ENCODE data around the gene NDUFA5.

The NDUFA5 gene

DNA sequence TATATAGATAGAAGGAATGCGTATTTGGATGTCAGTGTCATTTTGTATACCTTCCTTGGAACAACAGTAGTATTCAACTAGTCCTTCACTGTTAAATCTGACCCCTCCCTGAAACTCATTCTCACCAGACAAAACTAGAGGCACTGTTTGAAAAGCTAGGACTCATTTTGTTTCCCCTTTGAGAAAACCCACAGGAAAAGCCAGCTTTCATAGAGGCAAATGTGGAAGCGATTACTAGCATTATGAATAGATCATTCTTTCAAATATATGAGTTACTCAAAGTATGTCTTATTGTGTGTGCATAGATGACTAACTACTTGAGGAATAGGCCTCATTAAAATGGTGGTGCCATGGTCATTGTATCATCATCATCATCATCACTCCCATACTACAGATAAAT is 42.1 kb upstream of the NDUFA5 start:
- TF ChIP-seq POLR2A (IDR thresholded peaks at IDR 0.05; ENCODE audit: extremely low read depth, insufficient read length) (no peak), MYC (IDR thresholded peaks at IDR 0.05; ENCODE audit: low read depth, low read length) (no peak)
- TF ChIP-seq, protein P1, sequence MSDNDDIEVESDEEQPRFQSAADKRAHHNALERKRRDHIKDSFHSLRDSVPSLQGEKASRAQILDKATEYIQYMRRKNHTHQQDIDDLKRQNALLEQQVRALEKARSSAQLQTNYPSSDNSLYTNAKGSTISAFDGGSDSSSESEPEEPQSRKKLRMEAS (IDR thresholded peaks at IDR 0.05; ENCODE audit: low read depth, low read length): no peak
- TF ChIP-seq, protein P2, sequence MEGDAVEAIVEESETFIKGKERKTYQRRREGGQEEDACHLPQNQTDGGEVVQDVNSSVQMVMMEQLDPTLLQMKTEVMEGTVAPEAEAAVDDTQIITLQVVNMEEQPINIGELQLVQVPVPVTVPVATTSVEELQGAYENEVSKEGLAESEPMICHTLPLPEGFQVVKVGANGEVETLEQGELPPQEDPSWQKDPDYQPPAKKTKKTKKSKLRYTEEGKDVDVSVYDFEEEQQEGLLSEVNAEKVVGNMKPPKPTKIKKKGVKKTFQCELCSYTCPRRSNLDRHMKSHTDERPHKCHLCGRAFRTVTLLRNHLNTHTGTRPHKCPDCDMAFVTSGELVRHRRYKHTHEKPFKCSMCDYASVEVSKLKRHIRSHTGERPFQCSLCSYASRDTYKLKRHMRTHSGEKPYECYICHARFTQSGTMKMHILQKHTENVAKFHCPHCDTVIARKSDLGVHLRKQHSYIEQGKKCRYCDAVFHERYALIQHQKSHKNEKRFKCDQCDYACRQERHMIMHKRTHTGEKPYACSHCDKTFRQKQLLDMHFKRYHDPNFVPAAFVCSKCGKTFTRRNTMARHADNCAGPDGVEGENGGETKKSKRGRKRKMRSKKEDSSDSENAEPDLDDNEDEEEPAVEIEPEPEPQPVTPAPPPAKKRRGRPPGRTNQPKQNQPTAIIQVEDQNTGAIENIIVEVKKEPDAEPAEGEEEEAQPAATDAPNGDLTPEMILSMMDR (IDR thresholded peaks at IDR 0.05; ENCODE audit: low read depth, low read length): no peak
- no peak overlapping the region for H3K4me3 ChIP-seq (ENCODE audit: low read depth, low read length)
- no peak for DNase-seq (ENCODE audit: low read depth)

DNA sequence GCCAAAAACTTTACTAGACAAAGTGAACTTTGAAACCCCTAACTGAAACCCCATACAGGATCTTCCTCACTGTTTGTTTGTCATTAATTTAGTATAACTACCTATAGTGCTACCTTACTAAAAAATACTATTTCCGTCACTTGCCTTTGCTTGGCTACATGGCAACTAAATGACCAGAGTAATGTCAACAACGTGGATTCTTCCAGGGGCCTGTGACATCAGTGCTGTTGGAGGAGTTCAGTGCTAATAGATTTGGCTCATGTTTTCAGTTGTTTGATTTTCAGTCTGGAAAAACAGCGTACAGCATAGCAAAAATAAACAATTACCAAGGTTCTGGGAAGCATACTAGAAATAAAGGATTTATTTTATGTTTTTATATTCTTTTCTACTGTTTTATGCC is 41.0 kb upstream of the NDUFA5 start:
- H3K4me3 ChIP-seq (ENCODE audit: low read depth, low read length): no peak overlapping the region
- no peak for DNase-seq (ENCODE audit: low read depth)
- TF ChIP-seq, protein P1 (IDR thresholded peaks at IDR 0.05; ENCODE audit: low read depth, low read length): no peak
- TF ChIP-seq, protein P2 (IDR thresholded peaks at IDR 0.05; ENCODE audit: low read depth, low read length): no peak
- TF ChIP-seq MYC (IDR thresholded peaks at IDR 0.05; ENCODE audit: low read depth, low read length) (no peak), POLR2A (IDR thresholded peaks at IDR 0.05; ENCODE audit: extremely low read depth, insufficient read length) (no peak)

DNA sequence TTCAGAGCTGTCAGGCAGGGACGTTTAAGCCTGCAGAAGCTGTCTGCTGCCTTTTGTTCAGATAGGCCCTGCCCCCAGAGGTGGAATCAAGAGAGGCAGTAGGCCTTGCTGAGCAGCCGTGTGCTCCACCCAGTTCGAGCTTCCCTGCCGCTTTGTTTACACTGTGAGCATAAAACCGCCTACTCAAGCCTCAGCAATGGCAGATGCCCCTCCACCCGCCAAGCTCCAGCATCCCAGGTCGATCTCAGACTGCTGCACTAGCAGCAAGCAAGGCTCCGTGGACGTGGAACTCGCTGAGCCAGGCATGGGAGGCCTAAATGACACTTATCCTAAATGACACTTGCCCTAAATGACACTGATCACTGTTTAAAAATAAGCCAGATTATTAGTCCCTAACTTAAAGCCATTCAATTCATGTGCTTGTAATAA is 37.2 kb upstream of the NDUFA5 start:
- TF ChIP-seq MYC (IDR thresholded peaks at IDR 0.05; ENCODE audit: low read depth, low read length) (no peak), POLR2A (IDR thresholded peaks at IDR 0.05; ENCODE audit: extremely low read depth, insufficient read length) (no peak)
- TF ChIP-seq, protein P1 (IDR thresholded peaks at IDR 0.05; ENCODE audit: low read depth, low read length): no peak
- TF ChIP-seq, protein P2 (IDR thresholded peaks at IDR 0.05; ENCODE audit: low read depth, low read length): no peak
- DNase-seq (ENCODE audit: low read depth): no peak
- H3K4me3 ChIP-seq (ENCODE audit: low read depth, low read length): no peak overlapping the region

DNA sequence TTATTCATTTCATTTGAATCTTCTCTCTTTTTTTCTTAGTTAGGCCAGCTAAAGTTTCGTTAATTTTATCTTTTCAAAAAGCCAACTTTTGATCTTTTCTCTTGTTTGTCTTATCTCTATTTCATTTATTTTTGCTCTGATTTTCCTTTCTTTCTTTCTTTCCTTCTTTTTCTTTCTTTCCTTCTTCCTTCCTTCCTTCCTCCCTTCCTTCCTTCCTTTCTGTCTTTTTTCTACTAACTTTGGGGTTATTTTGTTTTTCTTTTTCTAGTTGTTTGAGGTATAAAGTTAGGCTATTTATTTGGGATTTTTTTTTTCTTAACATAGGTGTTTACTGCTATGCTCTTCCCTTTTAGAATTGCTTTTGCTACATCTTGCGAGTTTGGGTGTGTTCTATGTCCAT is 30.8 kb upstream of the NDUFA5 start:
- TF ChIP-seq, protein P2 (IDR thresholded peaks at IDR 0.05; ENCODE audit: low read depth, low read length): no peak
- no peak for TF ChIP-seq MYC (IDR thresholded peaks at IDR 0.05; ENCODE audit: low read depth, low read length)
- TF ChIP-seq POLR2A (IDR thresholded peaks at IDR 0.05; ENCODE audit: extremely low read depth, insufficient read length): no peak
- TF ChIP-seq, protein P1 (IDR thresholded peaks at IDR 0.05; ENCODE audit: low read depth, low read length): no peak
- no peak overlapping the region for H3K4me3 ChIP-seq (ENCODE audit: low read depth, low read length)
- no peak for DNase-seq (ENCODE audit: low read depth)

DNA sequence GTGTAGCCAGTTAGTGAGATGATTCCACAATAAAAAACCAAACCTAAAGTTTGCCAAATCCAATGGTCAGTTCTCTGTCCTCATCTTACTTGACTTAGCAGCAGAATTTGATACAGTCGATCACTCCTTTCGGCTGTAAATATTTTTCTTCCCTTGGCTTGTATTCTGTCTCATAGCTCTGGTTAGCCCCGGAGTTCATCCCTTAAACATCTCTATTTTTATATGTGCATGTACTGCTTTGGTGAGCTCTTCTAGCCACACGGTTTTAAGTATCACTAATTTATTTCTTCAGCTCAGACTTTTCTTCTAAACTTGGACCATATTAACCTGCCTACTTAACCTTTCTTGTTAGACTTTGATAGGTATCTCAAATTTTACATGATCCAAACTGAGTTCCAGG is 26.2 kb upstream of the NDUFA5 start:
- TF ChIP-seq, protein P1 (IDR thresholded peaks at IDR 0.05; ENCODE audit: low read depth, low read length): no peak
- TF ChIP-seq, protein P2 (IDR thresholded peaks at IDR 0.05; ENCODE audit: low read depth, low read length): no peak
- TF ChIP-seq MYC (IDR thresholded peaks at IDR 0.05; ENCODE audit: low read depth, low read length) (no peak), POLR2A (IDR thresholded peaks at IDR 0.05; ENCODE audit: extremely low read depth, insufficient read length) (no peak)
- no peak for DNase-seq (ENCODE audit: low read depth)
- H3K4me3 ChIP-seq (ENCODE audit: low read depth, low read length): no peak overlapping the region

DNA sequence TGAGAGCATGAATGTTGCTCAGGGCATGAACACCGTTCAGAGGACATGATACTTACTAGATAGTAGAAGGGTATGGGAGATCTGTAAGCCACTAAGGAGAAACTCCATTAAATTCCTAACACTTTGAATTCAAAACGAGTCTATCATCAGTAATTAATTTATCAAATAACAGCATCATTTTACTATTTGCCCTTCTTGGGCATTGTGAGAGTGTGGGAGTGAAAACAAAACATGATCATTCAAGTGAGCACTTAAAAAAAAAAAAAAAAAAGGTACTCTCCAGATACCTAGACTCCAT is 23.5 kb upstream of the NDUFA5 start:
- H3K4me3 ChIP-seq (ENCODE audit: low read depth, low read length): no peak overlapping the region
- no peak for DNase-seq (ENCODE audit: low read depth)
- no peak for TF ChIP-seq MYC (IDR thresholded peaks at IDR 0.05; ENCODE audit: low read depth, low read length)
- TF ChIP-seq, protein P2 (IDR thresholded peaks at IDR 0.05; ENCODE audit: low read depth, low read length): no peak
- TF ChIP-seq POLR2A (IDR thresholded peaks at IDR 0.05; ENCODE audit: extremely low read depth, insufficient read length): no peak
- TF ChIP-seq, protein P1 (IDR thresholded peaks at IDR 0.05; ENCODE audit: low read depth, low read length): no peak

All from NB4 (cell line).